Endothelial cell of umbilical vein (primary cell): ENCODE results near the gene ART5. TPM values are rescaled to one million over a fixed set of nuclear protein-coding genes. Genes with fewer than 3 reads are reported as not detected.

ENCODE experiments used
- BruUV-seq: library from RNA; stranded (reverse); fragments of 400-500 nt; replicated peaks from 2 replicates; lab custom pipeline; 2021; lab: Mats Ljungman, UMichigan
- CTCF ChIA-PET: fragments of 300-600, 350-600 bp; sonication (Branson Sonifier 250); formaldehyde crosslinking; loops from one replicate; lab custom pipeline; 2021; ENCODE audit warnings: antibody characterized with exemption, inconsistent platforms; lab: Charles Lee
- POLR2A ChIA-PET: fragments of 300-600, 350-600 bp; sonication (Branson Sonifier 250); formaldehyde crosslinking; loops from one replicate; lab custom pipeline; 2021; ENCODE audit warnings: antibody characterized with exemption, inconsistent platforms; lab: Charles Lee
- DNase-seq: peaks from one replicate; pipeline ENCODE4 v3.0.0-alpha.2; 2011; ENCODE audit warnings: low read depth, low spot score
- FAIRE-seq: peaks from 2 replicates; lab custom pipeline; 2011; peaks lifted over from hg19 to GRCh38; lab: Jason Lieb, UNC
- H2AFZ ChIP-seq: 2 replicates; pipeline ENCODE4 v1.6.0; 2012; ENCODE audit warnings: low read depth, low read length, control low read depth, inconsistent platforms
- H3K27ac ChIP-seq: 2 replicates; pipeline ENCODE4 v1.5.1; 2011; ENCODE audit warnings: low read depth, mild to moderate bottlenecking, control low read depth, low read length, moderate library complexity; ENCODE audit not compliant: insufficient read depth
- H3K27me3 ChIP-seq, 2 experiments: 2 replicates each; pipeline versions ENCODE4 v1.6.0 to v1.6.1; 2011; ENCODE audit warnings: low read length in 2 of 2, mixed read lengths in 1 of 2; ENCODE audit not compliant: control insufficient read depth in 2 of 2, insufficient read depth in 2 of 2
- H3K36me3 ChIP-seq, 2 experiments: 2 replicates in 1 of 2; 3 replicates in 1 of 2; pipeline ENCODE4 v1.5.1; 2011; ENCODE audit warnings: low read length in 2 of 2, mild to moderate bottlenecking in 1 of 2, moderate library complexity in 1 of 2; ENCODE audit not compliant: control insufficient read depth in 2 of 2, insufficient read depth in 2 of 2; ENCODE audit errors: extremely low read depth in 1 of 2
- H3K4me1 ChIP-seq: 3 replicates; pipeline ENCODE4 v1.5.1; 2011; ENCODE audit warnings: mild to moderate bottlenecking, low read length; ENCODE audit not compliant: control insufficient read depth, insufficient read depth; ENCODE audit errors: extremely low read depth
- H3K4me2 ChIP-seq: 2 replicates; pipeline ENCODE4 v1.6.1; 2011; ENCODE audit warnings: low read length, control low read depth, mixed read lengths; ENCODE audit not compliant: insufficient read depth
- H3K4me3 ChIP-seq, 3 experiments: fragments of 200-600 bp in 1 of 3; sonication (generic), shearing (Covaris generic) in 1 of 3; replicated peaks in 1 of 3; 2 replicates each; pipeline ENCODE4 v1.5.1; 2011 to 2016; ENCODE audit warnings: control low read depth in 3 of 3, low read length in 3 of 3, mild to moderate bottlenecking in 2 of 3, inconsistent platforms in 1 of 3, low read depth in 1 of 3, moderate library complexity in 1 of 3; ENCODE audit not compliant: insufficient read depth in 1 of 3
- H3K79me2 ChIP-seq: 2 replicates; pipeline ENCODE4 v1.6.0; 2012; ENCODE audit warnings: low read length, inconsistent platforms; ENCODE audit not compliant: control insufficient read depth, insufficient read depth
- H3K9ac ChIP-seq: replicated peaks from 2 replicates; pipeline ENCODE3; 2011; ENCODE audit warnings: low read length, control low read depth; ENCODE audit not compliant: insufficient read depth; ENCODE audit errors: extremely low read depth
- H3K9me1 ChIP-seq: replicated peaks from 3 replicates; pipeline ENCODE4 v1.6.0; 2011; ENCODE audit warnings: mild to moderate bottlenecking, low read length; ENCODE audit not compliant: control insufficient read depth, insufficient read depth; ENCODE audit errors: extremely low read depth
- H3K9me3 ChIP-seq: replicated peaks from 2 replicates; pipeline ENCODE4 v1.5.1; 2012; ENCODE audit warnings: low read length, inconsistent platforms; ENCODE audit not compliant: control insufficient read depth, insufficient read depth
- H4K20me1 ChIP-seq: replicated peaks from 2 replicates; pipeline ENCODE3; 2011; ENCODE audit warnings: mild to moderate bottlenecking, low read length; ENCODE audit not compliant: control insufficient read depth, insufficient read depth; ENCODE audit errors: extremely low read depth
- CTCF ChIP-seq, 2 donors: IDR thresholded peaks; 1 replicate in 1 of 2; 2 replicates in 1 of 2; pipeline ENCODE4 v1.5.1; 2011; ENCODE audit warnings: low read length in 2 of 2, mild to moderate bottlenecking in 2 of 2, moderate library complexity in 2 of 2, control low read depth in 1 of 2, inconsistent platforms in 1 of 2, low read depth in 1 of 2; ENCODE audit not compliant: insufficient read depth in 1 of 2; ENCODE audit errors: extremely low read depth in 1 of 2
- EZH2 ChIP-seq: IDR thresholded peaks from 2 replicates; pipeline ENCODE4 v1.6.1; 2012; ENCODE audit warnings: borderline replicate concordance, low read depth, mild to moderate bottlenecking, moderate library complexity, low read length, inconsistent platforms; ENCODE audit not compliant: severe bottlenecking
- FOS ChIP-seq: IDR thresholded peaks from 2 replicates; pipeline ENCODE4 v1.6.1; 2011; ENCODE audit warnings: mild to moderate bottlenecking, low read length, moderate library complexity, borderline replicate concordance; ENCODE audit not compliant: insufficient read depth
- GATA2 ChIP-seq: IDR thresholded peaks from 2 replicates; pipeline ENCODE4 v1.7.0; 2011; ENCODE audit warnings: low read depth, mild to moderate bottlenecking, moderate library complexity, mixed read lengths, low read length; ENCODE audit not compliant: insufficient read length, insufficient read depth
- JUN ChIP-seq: IDR thresholded peaks from 2 replicates; pipeline ENCODE4 v1.6.1; 2011; ENCODE audit warnings: borderline replicate concordance, low read depth; ENCODE audit not compliant: insufficient read length, insufficient read depth
- MAX ChIP-seq: IDR thresholded peaks from 2 replicates; pipeline ENCODE4 v1.6.1; 2011; ENCODE audit not compliant: insufficient read depth, insufficient read length
- MYC ChIP-seq: IDR thresholded peaks from one replicate; pipeline ENCODE4 v1.6.1; 2011; ENCODE audit warnings: mild to moderate bottlenecking, low read depth, low read length
- POLR2A ChIP-seq: IDR thresholded peaks from 2 replicates; pipeline ENCODE4 v1.6.1; 2012; ENCODE audit warnings: low read depth, mild to moderate bottlenecking, control low read depth, low read length
- POLR2AphosphoS5 ChIP-seq: IDR thresholded peaks from 2 replicates; pipeline ENCODE4 v1.6.1; 2012; ENCODE audit warnings: low read depth, mild to moderate bottlenecking, control low read depth, low read length, moderate library complexity; ENCODE audit not compliant: insufficient read depth
- dilution Hi-C: fragments of 300-500 bp; cut with MboI; formaldehyde crosslinking; loops from one replicate; pipeline ENCODE4 v1.15.0; 2019; ENCODE audit warnings: low sequenced_read_pairs; ENCODE audit not compliant: extremely low pct_ligation_motif_present
- intact Hi-C: fragments of 100-400 bp; cut with micrococcal nuclease; formaldehyde crosslinking; loops from one replicate; pipeline ENCODE4 v1.10.0; 2022
- polyA plus RNA-seq, 4 experiments: library from polyadenylated mRNA; depleted of rRNA in 3 of 4; stranded (reverse) in 3 of 4; unstranded in 1 of 4; fragments of >200 nt; gene quantifications; 2 replicates each; pipeline versions ENCODE4 v1.2.1 to v1.2.3, GENCODE V29; 2011 to 2012; ENCODE audit warnings: missing spikeins in 1 of 4
- total RNA-seq: library from RNA; stranded (reverse); gene quantifications from 2 replicates; pipeline ENCODE4 v1.2.3, GENCODE V29; 2021

The ART5 gene
- total and polyA plus RNA-seq, 2 donors (not counting 3 experiments of a cell fraction or from before 2014, with no cell fraction given) = not detected

GRCh38 chr11:3623121-3623520 lies 18.7 kb downstream of the ART5 start:
- FAIRE-seq = no peak
- H3K27me3 ChIP-seq = no peaks in the 10 kb centered on the region
- TF ChIP-seq POLR2A (no peak), GATA2 (no peak), JUN (no peak), MAX (no peak), FOS (no peak), EZH2 (no peak), MYC (no peak)
- DNase-seq = no peak
- no peak overlapping the region for H3K4me2 ChIP-seq
- H3K9ac ChIP-seq = no peak overlapping the region
- intact Hi-C loops (no loop called here), dilution Hi-C loops (no loop called here)
- no peak overlapping the region for H2AFZ ChIP-seq
- H3K79me2 ChIP-seq = no peaks in the 10 kb centered on the region
- H4K20me1 ChIP-seq = no peaks in the 10 kb centered on the region
- no peaks in the 10 kb centered on the region for H3K4me1 ChIP-seq
- BruUV-seq = no TSS peak
- no peak overlapping the region for H3K27ac ChIP-seq
- no peaks in the 10 kb centered on the region for H3K36me3 ChIP-seq
- POLR2A ChIA-PET = no interaction called here
- no peaks in the 10 kb centered on the region for H3K9me3 ChIP-seq
- H3K4me3 ChIP-seq = no peak overlapping the region
- no peaks in the 10 kb centered on the region for H3K9me1 ChIP-seq
- CTCF ChIA-PET = no interaction called here

- Histone ChIP-seq H3K9me1 (no peaks in the 10 kb centered on the region), H3K79me2 (no peaks in the 10 kb centered on the region), H4K20me1 (no peaks in the 10 kb centered on the region), H2AFZ (no peak overlapping the region), H3K4me1 (no peaks in the 10 kb centered on the region), H3K9ac (no peak overlapping the region), H3K27ac (no peak overlapping the region), H3K4me2 (no peak overlapping the region), H3K4me3 (no peak overlapping the region), H3K9me3 (no peaks in the 10 kb centered on the region), H3K36me3 (no peaks in the 10 kb centered on the region), H3K27me3 (no peaks in the 10 kb centered on the region)
- POLR2A ChIA-PET = no interaction called here
- no peak for TF ChIP-seq POLR2A
- TF ChIP-seq MYC = no peak
- TF ChIP-seq POLR2AphosphoS5 = no peak
- no peak for TF ChIP-seq JUN
- TF ChIP-seq EZH2 = no peak
- no peak for TF ChIP-seq GATA2
- no peak for TF ChIP-seq MAX
- no peak for TF ChIP-seq CTCF (IDR thresholded peaks at IDR 0.05; ENCODE audit: extremely low read depth in 1 of 2, insufficient read depth in 1 of 2, low read depth in 1 of 2, low read length in 2 of 2)
- no peak for TF ChIP-seq FOS
- dilution Hi-C loops = no loop called here
- FAIRE-seq = no peak
- CTCF ChIA-PET = no interaction called here
- intact Hi-C loops = no loop called here
- no peak for DNase-seq
- no TSS peak for BruUV-seq
Measured at GRCh38 chr11:3622521-3622920, 19.3 kb downstream of the ART5 start.
